ENCODE measurements around the gene UNK.
"Not testable (repeated sequence)": the region's sequence is repeated elsewhere in the genome, so short reads cannot be mapped to it uniquely, and the experiment has no call there.

UNK gene

DNA sequence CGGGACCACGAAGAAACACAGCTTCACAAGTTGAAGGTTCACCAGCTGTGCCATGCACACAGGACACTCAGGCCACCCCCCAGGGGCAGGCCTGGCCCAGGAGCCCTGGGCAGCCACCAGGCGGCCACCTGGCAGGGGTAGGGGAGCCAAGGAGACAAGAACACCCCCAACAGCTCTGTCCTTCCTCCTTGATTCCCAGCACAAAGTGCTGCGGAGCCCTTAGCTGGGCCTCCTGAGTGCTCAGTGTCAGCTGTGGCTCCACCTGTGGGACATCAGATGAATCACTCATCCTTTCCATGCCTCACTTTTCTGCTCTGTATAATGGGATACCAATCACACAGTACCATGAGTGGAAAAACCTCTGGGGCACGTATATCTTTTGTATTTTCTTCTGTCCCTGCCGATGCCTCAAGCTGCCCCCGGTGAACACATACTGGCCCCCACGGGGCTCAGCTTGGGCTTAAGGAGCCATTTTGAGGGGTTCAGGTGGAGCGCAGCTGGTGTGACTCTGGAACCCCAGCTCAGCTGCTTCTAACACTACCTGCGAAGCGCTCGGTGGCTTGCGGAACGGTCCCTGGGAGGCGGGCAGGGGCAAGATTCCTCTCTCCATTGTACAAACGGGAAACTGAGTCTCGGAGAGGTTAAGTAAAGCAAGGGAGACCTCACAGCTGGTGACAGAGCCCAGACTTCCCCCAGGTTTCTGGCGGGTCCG, 31.6 kb upstream of the UNK start:
- no peak for DNase-seq
- intact Hi-C loops (cut with DNase I) = loop anchor here (5.0 kb wide), 1 partner anchor 76 kb away; no protein-coding TSS in a partner anchor

GRCh38 chr17:75753514-75754377, 30.9 kb upstream of the UNK start:
- peak; percentile 36 to 89 (median 79) for DNase-seq
- intact Hi-C loops (cut with DNase I) = loop anchor here (5.0 kb wide), 1 partner anchor 76 kb away; no protein-coding TSS in a partner anchor

DNA sequence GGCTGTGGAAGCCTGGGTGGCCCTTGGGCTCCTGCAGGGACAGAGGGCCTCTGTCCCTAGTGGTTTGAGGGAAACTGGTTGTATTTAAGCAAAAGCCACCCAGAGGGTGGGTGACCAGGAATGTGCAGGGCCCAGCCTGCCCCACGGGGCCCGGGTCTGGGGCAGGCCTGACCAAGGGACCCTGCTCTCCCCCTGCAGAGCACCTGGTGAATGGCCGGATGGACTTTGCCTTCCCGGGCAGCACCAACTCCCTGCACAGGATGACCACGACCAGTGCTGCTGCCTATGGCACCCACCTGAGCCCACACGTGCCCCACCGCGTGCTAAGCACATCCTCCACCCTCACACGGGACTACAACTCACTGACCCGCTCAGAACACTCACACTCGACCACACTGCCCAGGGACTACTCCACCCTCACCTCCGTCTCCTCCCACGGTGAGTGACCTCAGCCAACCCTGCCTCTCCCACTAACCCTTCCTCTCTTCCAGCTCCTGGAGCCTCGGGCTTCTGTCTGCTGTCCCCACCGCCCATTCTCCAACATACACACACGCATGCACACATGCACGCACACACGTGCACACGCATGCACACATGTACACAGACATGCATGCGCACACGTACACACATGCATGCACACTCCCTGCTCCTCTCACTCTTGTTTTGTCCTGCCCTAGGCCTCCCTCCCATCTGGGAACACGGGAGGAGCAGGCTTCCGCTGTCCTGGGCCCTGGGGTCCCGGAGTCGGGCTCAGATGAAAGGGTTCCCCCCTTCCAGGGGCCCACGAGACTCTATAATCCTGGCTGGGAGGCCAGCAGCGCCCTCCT, 30.0 kb upstream of the UNK start:
- intact Hi-C loops (cut with DNase I) = loop anchor here (5.0 kb wide), 1 partner anchor 77 kb away; no protein-coding TSS in a partner anchor

DNA sequence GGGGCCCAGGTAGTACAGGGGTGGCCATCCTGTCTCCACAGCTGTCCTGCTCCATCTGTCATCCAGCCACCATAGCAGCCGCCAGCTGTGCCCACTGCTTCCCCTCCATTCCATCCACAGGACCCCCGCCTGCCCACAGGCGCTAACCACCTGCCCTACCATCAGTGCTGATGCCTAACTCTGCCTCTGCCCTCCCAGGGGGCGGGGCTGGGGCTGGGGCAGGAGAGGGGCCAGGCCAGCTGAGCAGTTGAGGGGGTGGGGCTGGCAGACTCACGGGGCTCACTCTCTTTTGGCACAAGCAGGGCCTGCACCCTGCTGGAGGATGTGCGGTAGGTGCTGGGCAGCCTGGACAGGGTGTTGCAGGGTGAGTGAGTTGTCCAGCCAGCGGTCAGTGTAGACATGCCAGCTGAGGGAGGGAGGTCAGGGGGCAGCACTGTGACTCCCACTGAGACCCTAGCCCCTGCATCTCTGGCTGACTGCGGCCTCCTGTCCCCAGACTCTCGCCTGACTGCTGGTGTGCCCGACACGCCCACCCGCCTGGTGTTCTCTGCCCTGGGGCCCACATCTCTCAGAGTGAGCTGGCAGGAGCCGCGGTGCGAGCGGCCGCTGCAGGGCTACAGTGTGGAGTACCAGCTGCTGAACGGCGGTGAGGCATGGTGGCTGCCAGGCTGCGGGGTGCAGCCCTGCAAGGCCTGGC, 29.3 kb upstream of the UNK start:
- no peak for DNase-seq
- intact Hi-C loops (cut with DNase I) = no loop called here

More for the DNA sequence above, 30.0 kb upstream of the UNK start:
- DNase-seq = no peak

DNA sequence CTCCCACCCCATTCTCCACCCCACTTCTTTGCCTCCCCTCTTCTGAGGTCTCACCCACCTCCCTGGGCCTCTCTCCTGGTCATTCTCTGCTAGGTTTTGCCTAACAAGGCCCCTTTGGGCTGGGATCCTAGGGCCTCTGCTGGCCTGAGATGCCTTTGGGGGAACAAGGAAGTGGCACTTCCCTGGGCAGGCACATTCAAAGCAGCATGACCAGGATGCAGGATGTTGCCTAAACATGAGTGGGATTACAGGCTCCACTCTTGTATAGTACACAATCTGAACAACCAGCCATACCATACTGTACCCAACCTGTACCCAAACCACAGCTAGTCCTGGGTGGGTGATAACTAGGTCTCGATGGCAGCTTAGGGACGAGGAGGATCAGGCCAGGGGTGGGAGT, 28.6 kb upstream of the UNK start:
- intact Hi-C loops (cut with DNase I) = no loop called here
- no peak for DNase-seq

DNA sequence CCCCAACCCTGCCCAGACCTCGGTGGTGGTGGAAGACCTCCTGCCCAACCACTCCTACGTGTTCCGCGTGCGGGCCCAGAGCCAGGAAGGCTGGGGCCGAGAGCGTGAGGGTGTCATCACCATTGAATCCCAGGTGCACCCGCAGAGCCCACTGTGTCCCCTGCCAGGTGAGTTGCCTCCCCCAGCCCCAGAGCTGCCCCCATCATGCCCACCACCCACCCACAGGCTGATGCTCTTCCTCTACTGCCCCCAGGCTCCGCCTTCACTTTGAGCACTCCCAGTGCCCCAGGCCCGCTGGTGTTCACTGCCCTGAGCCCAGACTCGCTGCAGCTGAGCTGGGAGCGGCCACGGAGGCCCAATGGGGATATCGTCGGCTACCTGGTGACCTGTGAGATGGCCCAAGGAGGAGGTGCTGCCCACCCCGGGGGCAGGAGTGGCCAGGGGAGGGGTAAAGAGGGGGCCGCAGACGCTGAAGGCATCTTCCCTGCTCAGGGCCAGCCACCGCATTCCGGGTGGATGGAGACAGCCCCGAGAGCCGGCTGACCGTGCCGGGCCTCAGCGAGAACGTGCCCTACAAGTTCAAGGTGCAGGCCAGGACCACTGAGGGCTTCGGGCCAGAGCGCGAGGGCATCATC, 28.0 kb upstream of the UNK start:
- DNase-seq = no peak
- intact Hi-C loops (cut with DNase I) = no loop called here

- intact Hi-C loops (cut with DNase I) = no loop called here
- DNase-seq = no peak
Observed at GRCh38 chr17:75757086-75757681, 27.4 kb upstream of the UNK start.

- peak in 1 of 42 donors; percentile 28 for DNase-seq
- intact Hi-C loops (cut with DNase I) = no loop called here
Observed at GRCh38 chr17:75758131-75758905, 26.3 kb upstream of the UNK start.

DNA sequence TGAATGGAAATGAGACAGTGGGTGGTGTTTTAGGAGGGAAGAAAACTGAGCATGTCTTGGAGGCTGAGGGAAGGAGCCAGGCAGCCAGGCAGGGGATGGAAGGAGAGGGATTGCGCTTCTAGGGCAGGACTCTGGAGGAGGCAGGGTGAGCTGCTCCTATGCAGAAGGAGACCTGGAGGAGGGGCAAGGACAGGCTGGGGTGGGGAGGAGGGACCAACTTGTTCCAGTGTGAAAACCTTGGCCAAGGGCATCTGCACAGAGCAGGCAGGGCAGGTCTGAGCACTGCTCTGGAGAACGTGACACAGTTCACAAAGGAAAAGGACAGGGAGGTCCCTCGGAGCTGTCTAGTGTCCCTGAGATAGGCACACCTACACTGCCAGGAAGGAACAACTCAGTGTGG, 25.1 kb upstream of the UNK start:
- intact Hi-C loops (cut with DNase I) = no loop called here
- DNase-seq = no peak

- intact Hi-C loops (cut with DNase I); DNase-seq: not testable (repeated sequence)
Observed at GRCh38 chr17:75759978-75760640, 24.5 kb upstream of the UNK start.

GRCh38 chr17:75762513-75763268, 21.9 kb upstream of the UNK start:
- no peak for DNase-seq
- intact Hi-C loops (cut with DNase I) = no loop called here

- intact Hi-C loops (cut with DNase I) = no loop called here
Observed at GRCh38 chr17:75763269-75763607, 21.4 kb upstream of the UNK start.

DNA sequence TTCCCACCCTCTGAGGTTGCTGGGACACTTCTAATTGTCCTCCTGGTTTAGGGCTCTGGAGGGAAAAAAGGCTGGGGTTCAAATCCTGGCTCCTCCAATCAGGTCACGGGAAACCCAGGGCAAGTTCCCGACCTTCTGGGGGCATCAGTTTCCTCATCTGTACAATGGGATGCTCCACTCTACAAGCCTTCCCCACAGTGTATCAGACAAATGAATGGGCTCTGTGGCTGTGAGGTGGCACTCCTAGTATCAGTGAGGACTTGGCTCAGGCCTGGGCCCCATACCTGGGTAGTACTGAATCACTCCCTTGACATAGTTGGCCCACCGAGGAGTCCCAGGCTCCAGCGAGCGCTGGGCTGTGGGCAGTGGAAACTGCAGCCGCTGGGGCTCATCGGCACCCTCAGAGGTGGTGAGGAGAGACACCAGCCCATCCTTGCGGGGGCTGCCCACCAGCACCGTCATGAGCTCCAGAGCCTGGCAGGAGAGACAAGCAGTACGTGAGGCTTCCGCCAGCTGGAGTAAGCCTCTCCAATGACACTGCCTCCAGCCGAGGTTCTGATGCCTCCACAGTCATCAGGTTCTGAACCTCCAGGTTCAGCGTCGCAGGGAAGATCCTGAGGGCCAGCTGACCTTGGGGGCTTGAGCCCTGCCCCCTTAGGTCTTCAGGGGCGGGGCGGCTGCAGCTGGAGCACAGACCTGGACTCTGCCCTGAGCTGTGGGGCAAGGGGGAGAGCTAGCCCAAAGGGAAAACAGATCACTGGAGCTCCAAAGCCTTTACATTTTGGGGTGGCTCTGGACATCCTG, 20.8 kb upstream of the UNK start:
- intact Hi-C loops (cut with DNase I) = no loop called here
- no peak for DNase-seq

More at GRCh38 chr17:75763269-75763607, 21.4 kb upstream of the UNK start:
- no peak for DNase-seq

GRCh38 chr17:75764417-75764710, 20.2 kb upstream of the UNK start:
- intact Hi-C loops (cut with DNase I) = no loop called here
- no peak for DNase-seq

- DNase-seq = peak in 41 of 42 donors; percentile 56 to 90 (median 79)
- intact Hi-C loops (cut with DNase I) = no loop called here
Observed at GRCh38 chr17:75764711-75765421, 19.7 kb upstream of the UNK start, which contains the start of gene GALK1. GALK1 (minus strand) TSS chr17:75765192; CDS start chr17:75765136, 56 bp downstream.
